GM18499 (cell line): Measurements from ENCODE around the gene ITPK1.

ENCODE experiments used
- ATAC-seq: cut with Tn5 transposase; IDR thresholded peaks from one replicate; pipeline ENCODE4 v1.9.1; 2021; ENCODE audit warnings: moderate number of reproducible peaks; ENCODE audit not compliant: insufficient read depth, unreplicated experiment

The ITPK1 gene

GRCh38 chr14:92916201-92916600 lies 199.5 kb downstream of the ITPK1 start:
- ATAC-seq, result no peak

DNA sequence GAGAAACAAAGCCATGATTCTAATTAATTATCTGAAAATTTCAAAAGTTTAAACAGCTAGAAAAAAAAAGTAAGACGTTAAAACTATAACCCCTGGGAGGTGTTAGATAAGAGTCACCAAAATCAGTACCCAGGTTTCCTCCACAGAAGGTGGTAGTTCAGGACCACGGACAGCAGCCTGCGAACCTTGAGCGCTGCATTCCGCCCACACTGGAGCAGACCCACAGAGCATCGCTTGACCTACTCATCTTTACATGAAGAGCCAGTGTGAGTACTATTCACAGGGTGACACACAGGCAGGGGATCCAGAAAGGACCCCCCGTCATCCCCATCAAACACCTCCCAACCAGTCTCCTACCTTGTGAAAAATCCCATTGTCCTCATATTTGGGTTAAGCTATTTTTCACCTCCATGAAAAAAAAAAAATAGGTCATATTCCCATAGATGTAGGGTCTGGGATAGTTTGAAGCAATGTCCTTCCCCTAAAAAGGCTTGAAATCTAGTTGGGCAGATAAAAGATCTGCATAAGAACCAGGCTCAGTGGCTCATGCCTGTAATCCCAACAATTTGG lies 201.6 kb downstream of the ITPK1 start:
- no peak for ATAC-seq

DNA sequence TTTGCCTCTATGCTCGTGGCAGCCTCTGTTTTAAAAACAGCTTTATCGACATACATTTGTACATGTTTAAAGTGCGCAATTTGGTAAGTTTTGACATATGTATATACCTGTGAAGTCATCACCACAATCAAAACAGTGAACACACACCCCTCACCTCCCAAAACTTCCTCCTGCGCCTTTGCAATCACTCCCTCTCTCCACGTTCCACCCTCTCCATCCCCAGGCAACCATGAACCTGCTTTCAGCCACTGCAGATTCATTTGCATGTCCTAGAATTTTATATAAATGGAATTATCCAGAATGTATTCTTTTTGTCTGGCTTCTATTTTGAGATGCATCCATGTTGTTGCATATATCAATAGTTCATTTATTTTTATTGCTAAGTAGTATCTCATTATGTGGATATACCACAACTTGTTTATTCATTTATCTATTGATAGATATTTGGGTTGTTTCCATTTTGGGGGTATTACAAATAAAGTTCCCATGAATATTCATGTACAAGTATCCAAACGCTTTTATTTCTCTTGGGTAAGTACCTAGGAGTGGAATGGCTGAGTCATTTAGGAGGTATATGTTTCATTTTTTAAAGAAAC lies 208.3 kb downstream of the ITPK1 start:
- no peak for ATAC-seq

GRCh38 chr14:92906823-92907222 lies 208.9 kb downstream of the ITPK1 start:
- no peak for ATAC-seq

- no peak for ATAC-seq
Observed at GRCh38 chr14:92906420-92906819, 209.3 kb downstream of the ITPK1 start.

DNA sequence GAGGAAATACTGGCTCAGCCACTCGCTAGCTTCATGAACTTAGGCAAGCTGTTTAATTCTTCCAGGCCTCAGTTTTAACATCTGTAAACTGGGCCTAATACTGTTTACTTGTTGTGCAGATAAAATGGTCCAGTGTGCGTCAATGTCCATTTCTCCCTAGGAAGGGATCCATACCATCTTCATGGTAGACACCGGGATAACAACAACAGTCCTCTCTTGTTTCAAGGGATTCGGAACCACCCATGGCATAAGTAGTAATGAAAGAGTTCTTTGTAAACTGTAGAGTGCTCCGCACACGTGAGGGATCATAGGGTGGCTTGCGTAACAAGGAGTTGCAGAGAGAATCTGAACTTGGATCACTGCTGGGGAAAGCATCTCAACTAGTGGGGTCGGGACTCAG lies 210.1 kb downstream of the ITPK1 start:
- no peak for ATAC-seq

DNA sequence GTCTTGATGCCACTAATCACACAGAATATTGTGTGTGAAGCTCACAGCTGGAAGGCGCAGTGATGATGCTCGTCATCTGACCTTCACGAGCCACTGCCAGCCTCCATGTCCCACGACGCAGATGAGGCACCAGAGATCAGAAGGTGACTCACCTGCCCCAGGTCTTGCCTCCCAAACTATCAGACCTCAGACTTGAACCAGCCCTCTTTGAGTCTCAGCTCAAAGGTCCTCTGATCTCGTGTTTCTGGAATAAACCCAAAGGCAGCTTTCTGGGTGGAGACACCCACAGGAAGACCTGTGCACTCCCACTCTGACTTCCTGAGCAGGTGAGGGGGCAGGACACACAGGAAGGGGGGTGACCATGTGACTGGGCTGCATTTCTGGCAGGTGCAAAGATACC lies 212.4 kb downstream of the ITPK1 start:
- ATAC-seq, result no peak

DNA sequence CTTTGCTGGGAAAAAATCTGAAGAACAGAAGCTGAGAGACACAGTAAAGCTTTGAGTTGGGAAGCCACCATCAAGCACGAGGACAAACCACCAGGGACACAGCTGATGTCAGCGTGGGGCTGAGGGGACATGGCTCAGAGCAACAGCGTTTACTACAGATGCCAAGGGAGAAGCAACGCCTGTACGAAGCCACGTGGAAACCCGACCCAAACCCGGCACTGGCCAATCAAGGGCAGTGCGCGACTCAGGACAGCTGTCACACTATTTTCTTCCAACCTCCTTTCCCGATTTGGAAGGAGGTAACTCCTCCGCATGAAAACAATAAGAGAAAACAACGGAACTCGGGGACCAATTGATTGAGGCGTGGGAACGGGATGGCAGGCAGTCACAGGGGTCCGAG lies 213.0 kb downstream of the ITPK1 start:
- ATAC-seq, result no peak

DNA sequence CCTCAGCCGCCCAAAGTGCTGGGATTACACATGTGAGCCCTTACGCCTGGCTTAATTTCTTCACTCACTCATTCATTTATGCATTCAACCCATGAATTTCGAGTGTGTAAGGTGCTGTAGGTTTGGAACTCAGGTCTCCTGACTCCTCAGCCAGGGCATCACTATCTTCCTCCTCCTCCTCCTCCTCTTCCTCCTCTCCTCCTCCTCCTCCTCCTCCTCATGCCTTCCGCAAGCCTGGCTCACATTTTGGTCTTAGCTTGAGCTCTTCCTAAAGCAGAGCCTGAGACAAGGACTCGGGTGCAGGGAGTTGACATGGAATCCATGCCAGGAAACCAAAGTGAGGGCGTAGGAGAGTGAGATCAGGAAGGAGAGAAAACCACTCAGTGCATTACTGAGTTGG lies 213.5 kb downstream of the ITPK1 start:
- ATAC-seq, result no peak

GRCh38 chr14:92900660-92901059 lies 215.1 kb downstream of the ITPK1 start:
- no peak for ATAC-seq

GRCh38 chr14:92898566-92899131 lies 217.1 kb downstream of the ITPK1 start:
- no peak for ATAC-seq

- no peak for ATAC-seq
Observed at GRCh38 chr14:92897922-92898565, 217.7 kb downstream of the ITPK1 start.

DNA sequence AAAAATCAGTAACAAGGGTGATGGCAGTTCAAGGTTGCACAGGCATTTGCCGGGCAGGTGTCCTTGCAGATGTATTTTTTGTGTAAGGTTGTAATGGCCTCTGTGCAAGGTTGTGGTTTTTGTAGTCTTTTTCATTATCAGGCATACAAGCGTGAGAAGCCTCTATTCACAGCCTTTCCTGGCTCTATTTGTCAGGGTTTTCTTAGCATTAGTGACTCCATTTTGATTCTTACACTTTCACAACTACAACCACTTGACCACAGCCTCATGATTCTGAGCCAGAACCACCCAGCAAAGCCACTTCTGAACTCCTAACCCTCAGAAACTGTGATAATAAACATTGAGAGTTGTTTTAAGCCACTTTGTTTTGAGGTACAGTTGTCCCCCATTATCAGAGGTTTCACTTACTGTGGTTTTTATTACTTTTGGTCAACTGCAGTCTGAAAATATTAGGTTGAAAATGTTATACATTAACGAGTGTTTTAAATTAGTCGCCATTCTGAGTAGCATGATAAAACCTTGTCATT lies 220.3 kb downstream of the ITPK1 start:
- ATAC-seq, result no peak

- no peak for ATAC-seq
Observed at GRCh38 chr14:92892589-92892988, 223.1 kb downstream of the ITPK1 start.

DNA sequence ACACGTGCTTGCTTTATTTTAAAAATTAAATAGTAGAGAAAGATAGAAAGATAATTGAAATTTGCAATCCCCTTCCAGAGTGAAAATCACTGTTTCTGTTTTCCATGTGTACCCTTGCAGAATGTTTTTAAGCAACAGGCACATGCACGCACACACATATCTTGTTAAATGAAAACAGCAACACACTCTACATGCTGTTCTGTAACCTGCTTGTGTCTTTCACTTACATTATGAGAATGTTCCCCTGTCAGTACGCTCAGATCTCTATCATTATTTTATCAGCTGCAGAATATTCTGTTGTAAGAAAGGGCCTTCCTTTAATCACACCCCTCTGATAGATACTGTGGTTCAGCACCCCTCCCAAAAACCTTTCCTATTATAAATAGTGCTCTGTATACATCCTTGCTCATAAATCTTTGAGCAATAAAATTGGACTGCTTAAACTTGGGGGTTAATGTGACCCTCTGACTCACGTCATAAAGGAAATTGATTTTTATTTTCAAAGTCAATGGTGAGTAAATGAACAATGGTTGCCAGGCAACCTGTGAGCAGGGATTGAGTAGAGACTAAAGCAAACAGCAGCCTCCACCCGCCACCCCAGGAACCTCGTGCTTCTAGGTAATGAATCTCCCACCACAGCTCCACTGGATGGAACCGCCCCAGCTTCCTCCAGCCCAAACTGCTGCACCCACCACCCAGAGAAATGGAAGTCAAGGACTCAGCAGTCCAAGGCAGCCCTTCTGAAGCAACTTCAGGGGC lies 224.7 kb downstream of the ITPK1 start:
- ATAC-seq, result no peak

- ATAC-seq, result no peak
Observed at GRCh38 chr14:92888896-92889295, 226.8 kb downstream of the ITPK1 start.

GRCh38 chr14:92887157-92887556 lies 228.6 kb downstream of the ITPK1 start:
- no peak for ATAC-seq
